MCF 10A (cell line): ENCODE measurements around the gene POMGNT2. TPM values are rescaled to one million over a fixed set of nuclear protein-coding genes. Genes with fewer than 3 reads are reported as not detected.

Source experiments
- BruUV-seq: library from RNA; stranded (reverse); fragments of 400-500 nt; replicated peaks from 2 replicates; lab custom pipeline; 2021; lab: Mats Ljungman, UMichigan
- CTCF ChIA-PET: fragments of 300-600 bp; sonication (Branson Sonifier 250); formaldehyde crosslinking; extraction: SDS; loops from one replicate; lab custom pipeline; 2021; ENCODE audit warnings: antibody characterized with exemption, inconsistent platforms; lab: Yijun Ruan, JAX
- POLR2A ChIA-PET: fragments of 300-600, 350-650 bp; sonication (Branson Sonifier 250); formaldehyde crosslinking; extraction: SDS; loops from one replicate; lab custom pipeline; 2020; ENCODE audit warnings: antibody characterized with exemption, inconsistent platforms; lab: Yijun Ruan, JAX
- DNase-seq: peaks from one replicate; pipeline ENCODE4 v3.0.0-alpha.2; 2018; ENCODE audit not compliant: unreplicated experiment
- H3K27ac Mint-ChIP-seq: one replicate; pipeline ENCODE4 v1.8.0; 2022; ENCODE audit warnings: mild to moderate bottlenecking, low read depth, mixed read lengths; ENCODE audit not compliant: unreplicated experiment
- H3K27me3 Mint-ChIP-seq: one replicate; pipeline ENCODE4 v1.8.0; 2022; ENCODE audit warnings: mixed read lengths; ENCODE audit not compliant: insufficient read depth, unreplicated experiment
- H3K36me3 Mint-ChIP-seq: one replicate; pipeline ENCODE4 v1.8.0; 2022; ENCODE audit warnings: mild to moderate bottlenecking, moderate library complexity, mixed read lengths; ENCODE audit not compliant: insufficient read depth, unreplicated experiment
- H3K4me1 Mint-ChIP-seq: one replicate; pipeline ENCODE4 v1.8.0; 2022; ENCODE audit warnings: mixed read lengths; ENCODE audit not compliant: insufficient read depth, unreplicated experiment
- H3K4me3 Mint-ChIP-seq: one replicate; pipeline ENCODE4 v1.8.0; 2022; ENCODE audit warnings: mild to moderate bottlenecking, moderate library complexity, mixed read lengths; ENCODE audit not compliant: unreplicated experiment
- H3K9me3 Mint-ChIP-seq: one replicate; pipeline ENCODE4 v1.8.0; 2022; ENCODE audit warnings: mixed read lengths; ENCODE audit not compliant: unreplicated experiment
- intact Hi-C: fragments of 100-400 bp; cut with micrococcal nuclease; formaldehyde crosslinking; loops from 2 replicates; pipeline ENCODE4 v1.14.1; 2022
- total RNA-seq: library from RNA; stranded (reverse); gene quantifications from 2 replicates; pipeline ENCODE4 v1.2.3, GENCODE V29; 2022
- TF ChIP-seq, protein P1 (sequence below): fragments of 200-600 bp; IDR thresholded peaks from one replicate; pipeline ENCODE4 v1.8.0; 2022; ENCODE audit warnings: antibody characterized with exemption, mild to moderate bottlenecking; ENCODE audit not compliant: unreplicated experiment

The POMGNT2 gene
- total RNA-seq, 1 experiment from 2014 or later = 6.2 TPM

DNA sequence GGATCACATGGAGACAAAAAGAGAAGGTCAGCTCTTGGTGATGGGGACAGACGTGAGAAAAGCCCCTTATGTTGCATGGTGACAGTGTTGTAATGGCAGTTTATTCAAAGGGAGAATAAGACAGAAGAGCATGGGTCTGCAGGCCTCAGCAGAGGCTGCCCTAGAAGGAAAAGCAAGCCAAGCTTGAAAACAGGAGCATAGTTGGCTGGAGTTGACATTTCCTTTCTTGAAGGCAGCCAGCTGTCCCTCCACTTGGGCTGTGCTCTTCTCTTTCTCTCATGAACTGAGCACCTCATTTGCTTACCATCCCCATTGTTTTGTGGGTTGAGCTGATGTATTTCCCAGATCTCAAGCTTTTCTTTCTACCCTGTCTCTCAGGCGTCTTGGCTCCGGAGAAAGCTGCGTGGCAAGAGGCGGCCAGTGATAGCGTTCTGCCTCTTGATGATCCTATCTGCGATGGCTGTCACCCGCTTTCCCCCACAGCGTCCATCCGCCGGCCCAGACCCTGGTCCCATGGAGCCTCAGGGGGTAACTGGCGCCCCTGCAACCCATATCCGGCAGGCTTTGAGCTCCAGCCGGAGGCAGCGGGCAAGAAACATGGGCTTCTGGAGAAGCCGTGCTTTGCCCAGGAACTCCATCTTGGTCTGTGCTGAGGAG is 73.9 kb downstream of the POMGNT2 start:
- ChIA-PET CTCF (interaction anchor here (0.8 to 1.1 kb wide), 2 partner anchors 25 to 1007 kb away, joined by 3 to 4 read pairs; no protein-coding TSS in a partner anchor), POLR2A (no interaction called here)
- intact Hi-C loops = no loop called here
- Mint-ChIP-seq H3K9me3 (no peaks in the 10 kb centered on the region), H3K4me1 (peaks cover 13% of the 10 kb centered on the region), H3K27ac (no peak overlapping the region), H3K27me3 (peaks cover 18% of the 10 kb centered on the region), H3K36me3 (no peaks in the 10 kb centered on the region), H3K4me3 (no peak overlapping the region)
- TF ChIP-seq, protein P1, sequence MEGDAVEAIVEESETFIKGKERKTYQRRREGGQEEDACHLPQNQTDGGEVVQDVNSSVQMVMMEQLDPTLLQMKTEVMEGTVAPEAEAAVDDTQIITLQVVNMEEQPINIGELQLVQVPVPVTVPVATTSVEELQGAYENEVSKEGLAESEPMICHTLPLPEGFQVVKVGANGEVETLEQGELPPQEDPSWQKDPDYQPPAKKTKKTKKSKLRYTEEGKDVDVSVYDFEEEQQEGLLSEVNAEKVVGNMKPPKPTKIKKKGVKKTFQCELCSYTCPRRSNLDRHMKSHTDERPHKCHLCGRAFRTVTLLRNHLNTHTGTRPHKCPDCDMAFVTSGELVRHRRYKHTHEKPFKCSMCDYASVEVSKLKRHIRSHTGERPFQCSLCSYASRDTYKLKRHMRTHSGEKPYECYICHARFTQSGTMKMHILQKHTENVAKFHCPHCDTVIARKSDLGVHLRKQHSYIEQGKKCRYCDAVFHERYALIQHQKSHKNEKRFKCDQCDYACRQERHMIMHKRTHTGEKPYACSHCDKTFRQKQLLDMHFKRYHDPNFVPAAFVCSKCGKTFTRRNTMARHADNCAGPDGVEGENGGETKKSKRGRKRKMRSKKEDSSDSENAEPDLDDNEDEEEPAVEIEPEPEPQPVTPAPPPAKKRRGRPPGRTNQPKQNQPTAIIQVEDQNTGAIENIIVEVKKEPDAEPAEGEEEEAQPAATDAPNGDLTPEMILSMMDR = no peak
- no peak for DNase-seq
- BruUV-seq = no TSS peak

DNA sequence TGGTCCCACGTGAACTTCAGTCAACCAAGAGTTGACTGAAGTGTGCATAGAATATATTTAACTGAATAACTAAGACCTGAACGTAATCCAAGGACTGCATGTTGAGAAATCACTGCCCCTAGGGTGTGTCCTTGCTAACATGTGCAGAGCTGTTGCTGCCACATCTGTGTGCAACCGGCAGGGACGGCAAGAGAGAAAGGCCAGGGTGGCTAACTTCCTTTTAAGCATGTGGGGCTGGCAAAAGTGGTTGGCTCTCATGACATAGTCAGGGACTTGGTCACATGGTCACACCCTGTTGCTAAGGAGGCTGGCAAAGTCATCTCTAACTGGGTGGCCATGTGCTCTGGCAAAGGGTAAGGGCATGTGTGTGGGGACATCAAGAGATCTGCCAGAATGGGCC is 74.4 kb downstream of the POMGNT2 start:
- H3K9me3 Mint-ChIP-seq = no peaks in the 10 kb centered on the region
- H3K36me3 Mint-ChIP-seq = no peaks in the 10 kb centered on the region
- ChIA-PET POLR2A (no interaction called here), CTCF (interaction anchor here (0.8 to 1.1 kb wide), 2 partner anchors 24 to 1007 kb away, joined by 3 to 4 read pairs; no protein-coding TSS in a partner anchor)
- H3K4me1 Mint-ChIP-seq = peaks cover 13% of the 10 kb centered on the region
- H3K27me3 Mint-ChIP-seq = peaks cover 13% of the 10 kb centered on the region
- BruUV-seq = no TSS peak
- TF ChIP-seq, protein P1 = no peak
- intact Hi-C loops = no loop called here
- H3K27ac Mint-ChIP-seq = no peak overlapping the region
- peak; percentile 63 for DNase-seq
- H3K4me3 Mint-ChIP-seq = no peak overlapping the region

- CTCF ChIA-PET = interaction anchor here (1.1 kb wide), 1 partner anchor 125 kb away, joined by 3 read pairs; no protein-coding TSS in a partner anchor
- no peaks in the 10 kb centered on the region for H3K36me3 Mint-ChIP-seq
- H3K4me1 Mint-ChIP-seq = peaks cover 13% of the 10 kb centered on the region
- no peak for DNase-seq
- no TSS peak for BruUV-seq
- no peaks in the 10 kb centered on the region for H3K9me3 Mint-ChIP-seq
- peaks cover 11% of the 10 kb centered on the region for H3K27me3 Mint-ChIP-seq
- POLR2A ChIA-PET = no interaction called here
- intact Hi-C loops = no loop called here
- no peak overlapping the region for H3K4me3 Mint-ChIP-seq
- TF ChIP-seq, protein P1 = no peak
- no peak overlapping the region for H3K27ac Mint-ChIP-seq
Observed at GRCh38 chr3:43030162-43030935, 75.5 kb downstream of the POMGNT2 start.

Other genes with a start within 250 kb of the POMGNT2 start
- gene CYP8B1, start 230.2 kb downstream of the POMGNT2 start, total RNA-seq = not detected in 2 replicates
- gene ZNF662, start 199.9 kb downstream of the POMGNT2 start, total RNA-seq = not detected in 2 replicates
- gene GASK1A, start 126.8 kb downstream of the POMGNT2 start, total RNA-seq = not detected in 2 replicates
- 16.6 and 18.0 TPM in 2 replicates for gene SNRK, start 180.5 kb upstream of the POMGNT2 start, total RNA-seq